Activated CD4-positive, CD25-positive, alpha-beta regulatory T cell treated with anti-CD3 and anti-CD28 coated beads, Interleukin-2, amount 50 U/mL, for 72 hours (primary cell): ENCODE measurements around the gene AMH.
A peak's percentile ranks its signal among the peaks of the same experiment; 100 is the strongest.

ENCODE experiments used
- DNase-seq: peaks from one replicate; pipeline ENCODE4 v3.0.0; 2021

The AMH gene

GRCh38 chr19:2251106-2252054, 2.3 kb downstream of the AMH start:
- DNase-seq, result no peak

- DNase-seq, result no peak
Measured at GRCh38 chr19:2252055-2252796, 3.1 kb downstream of the AMH start.

DNA sequence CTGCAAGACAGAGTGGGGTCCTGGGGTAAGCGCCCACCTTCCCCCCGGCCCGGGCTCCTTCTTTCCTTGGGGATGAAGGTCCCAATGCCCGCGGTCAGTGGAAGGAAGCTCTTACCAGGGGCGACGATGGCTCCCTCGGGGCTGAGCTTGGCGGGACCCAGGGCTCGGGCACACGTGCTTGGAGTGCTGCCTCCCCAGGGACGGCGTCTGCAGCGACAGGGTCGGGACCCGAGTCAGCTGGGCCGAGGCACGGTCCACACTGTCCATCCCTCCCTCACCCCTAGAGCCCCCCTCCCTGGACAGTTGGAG, 3.6 kb downstream of the AMH start:
- DNase-seq, result no peak

- DNase-seq, result peak; percentile 48
Measured at GRCh38 chr19:2253106-2254063, 4.3 kb downstream of the AMH start.

- DNase-seq, result no peak
Measured at GRCh38 chr19:2254064-2254872, 5.1 kb downstream of the AMH start.

GRCh38 chr19:2255112-2255845, 6.2 kb downstream of the AMH start:
- DNase-seq, result no peak

- DNase-seq, result no peak
Measured at GRCh38 chr19:2255982-2256685, 7.0 kb downstream of the AMH start, which contains the start of gene JSRP1. Gene JSRP1 (minus strand): TSS chr19:2256417. CDS start chr19:2255314, 1,103 bp downstream.

GRCh38 chr19:2259336-2259735, 10.2 kb downstream of the AMH start:
- DNase-seq, result no peak

- no peak for DNase-seq
Measured at GRCh38 chr19:2260341-2260805, 11.2 kb downstream of the AMH start.

GRCh38 chr19:2261438-2262172, 12.5 kb downstream of the AMH start:
- DNase-seq, result peak; percentile 65

- no peak for DNase-seq
Measured at GRCh38 chr19:2266183-2266993, 17.3 kb downstream of the AMH start.

DNA sequence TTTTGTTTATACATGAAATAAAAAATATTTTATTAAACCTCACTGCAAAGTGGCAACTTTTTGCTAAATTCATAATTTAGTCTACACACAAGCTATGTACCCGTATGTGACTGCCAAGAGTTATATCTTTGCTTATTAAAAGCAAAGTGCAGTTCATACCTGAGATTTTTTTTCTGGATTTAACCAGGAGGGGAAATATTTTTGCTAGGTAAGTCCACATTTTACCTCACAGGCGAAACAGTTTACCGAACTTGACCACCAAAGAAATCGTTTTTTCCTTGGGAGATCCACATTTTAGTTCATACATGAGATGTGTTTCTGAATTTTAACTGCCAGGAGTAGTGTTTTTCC, 19.3 kb downstream of the AMH start:
- no peak for DNase-seq

DNA sequence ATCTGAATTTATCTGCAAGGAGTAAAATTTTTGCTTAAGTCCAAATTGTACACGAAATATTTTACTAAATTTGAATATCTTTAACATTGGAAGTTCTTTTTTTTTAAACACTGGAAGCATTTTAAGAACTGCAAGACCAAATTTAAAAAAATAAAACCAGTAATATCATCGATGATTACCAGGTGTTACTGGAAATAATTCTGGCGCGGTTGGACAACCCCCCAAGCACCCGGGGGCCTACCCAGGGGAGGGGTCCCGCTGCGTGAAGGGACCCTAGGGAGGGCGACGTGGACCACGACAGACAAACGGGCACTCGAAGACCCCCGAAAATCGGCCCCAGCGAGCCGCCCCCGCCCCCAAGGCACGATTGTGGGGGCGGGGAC, 19.7 kb downstream of the AMH start:
- DNase-seq, result no peak

DNA sequence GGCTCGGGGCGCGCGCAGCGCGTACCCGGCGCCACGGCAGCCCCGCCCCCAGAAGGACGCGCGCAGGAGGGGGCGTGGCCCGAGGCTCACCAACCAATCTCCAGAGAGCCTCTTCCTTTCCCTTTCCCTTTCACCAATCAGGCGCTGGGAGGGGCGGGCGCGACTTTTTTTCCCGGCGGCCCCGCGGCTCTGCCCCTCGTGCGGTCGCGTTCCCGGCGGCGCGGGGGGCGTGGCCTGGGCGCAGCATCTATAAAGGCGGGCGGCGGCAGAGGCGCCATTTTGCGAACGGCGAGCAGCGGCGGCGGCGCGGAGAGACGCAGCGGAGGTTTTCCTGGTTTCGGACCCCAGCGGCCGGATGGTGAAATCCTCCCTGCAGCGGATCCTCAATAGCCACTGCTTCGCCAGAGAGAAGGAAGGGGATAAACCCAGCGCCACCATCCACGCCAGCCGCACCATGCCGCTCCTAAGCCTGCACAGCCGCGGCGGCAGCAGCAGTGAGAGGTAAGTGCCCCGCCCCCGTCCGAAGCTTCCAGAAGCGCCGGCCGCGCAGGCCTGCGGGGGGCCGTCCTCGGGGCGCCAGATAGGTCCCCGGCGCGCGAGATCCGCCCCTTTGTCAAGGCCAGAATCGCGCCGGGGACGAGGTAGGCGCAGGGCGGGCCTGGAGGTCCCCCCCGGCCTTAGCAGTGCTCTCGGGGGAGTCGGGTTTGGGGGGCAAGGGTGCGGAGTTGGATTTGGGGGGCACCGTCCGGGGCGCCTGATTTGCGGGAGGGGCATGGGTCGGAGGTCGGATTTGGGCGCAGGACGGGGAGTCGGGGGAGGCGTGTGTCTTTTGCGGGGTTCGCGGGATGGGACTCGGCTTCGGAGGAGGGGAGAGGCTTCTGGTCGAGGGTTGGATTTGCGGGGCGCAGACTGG, 20.4 kb downstream of the AMH start:
- DNase-seq, result peak; percentile 100

DNA sequence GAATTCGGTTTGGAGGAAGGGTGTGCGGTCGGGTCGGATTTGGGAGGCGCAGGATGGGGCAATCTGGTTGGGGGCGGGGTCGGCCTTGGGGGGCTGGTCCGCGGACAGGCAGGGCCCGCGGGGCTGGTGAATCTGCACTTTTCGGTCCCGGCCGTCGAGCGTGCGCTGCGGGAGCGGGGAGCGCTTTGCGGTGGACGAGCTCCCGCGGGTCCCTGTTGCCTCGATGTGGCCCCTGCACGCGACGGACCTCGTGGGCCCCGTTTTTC, 21.0 kb downstream of the AMH start:
- DNase-seq, result peak; percentile 54

GRCh38 chr19:2270423-2271233, 21.5 kb downstream of the AMH start:
- peak; percentile 73 for DNase-seq
